DMS53 (cell line): ENCODE results near the gene C22orf23.
"Not testable (repeated sequence)": the region's sequence is repeated elsewhere in the genome, so short reads cannot be mapped to it uniquely, and the experiment has no call there.

Source experiments
- DNase-seq: peaks from one replicate; lab custom pipeline; 2025; lab: John Stamatoyannopoulos, UW

The C22orf23 gene

GRCh38 chr22:37982151-37982785, 28.9 kb upstream of the C22orf23 start:
- no peak for DNase-seq

- DNase-seq, result no peak
These were observed 28.0 kb upstream of the C22orf23 start for GRCh38 chr22:37981282-37982011.

- no peak for DNase-seq
These were observed 26.4 kb upstream of the C22orf23 start for GRCh38 chr22:37979782-37980181.

- DNase-seq, result no peak
These were observed 23.1 kb upstream of the C22orf23 start for GRCh38 chr22:37976547-37976946.

GRCh38 chr22:37976022-37976421, 22.6 kb upstream of the C22orf23 start:
- DNase-seq, result not testable (repeated sequence)

- DNase-seq, result no peak
These were observed 21.8 kb upstream of the C22orf23 start for GRCh38 chr22:37975153-37975552.

- no peak for DNase-seq
These were observed 20.1 kb upstream of the C22orf23 start for GRCh38 chr22:37973271-37974170.

- DNase-seq, result no peak
These were observed 19.1 kb upstream of the C22orf23 start for GRCh38 chr22:37972527-37972926.

- no peak for DNase-seq
These were observed 18.4 kb upstream of the C22orf23 start for GRCh38 chr22:37971475-37972434.

- no peak for DNase-seq
These were observed 17.5 kb upstream of the C22orf23 start for GRCh38 chr22:37970864-37971263.

GRCh38 chr22:37968452-37969251, 15.3 kb upstream of the C22orf23 start:
- no peak for DNase-seq

- no peak for DNase-seq
These were observed 14.4 kb upstream of the C22orf23 start for GRCh38 chr22:37967637-37968451.

- no peak for DNase-seq
These were observed 13.7 kb upstream of the C22orf23 start for GRCh38 chr22:37967147-37967546.

GRCh38 chr22:37965940-37966664, 12.7 kb upstream of the C22orf23 start:
- DNase-seq, result no peak

- no peak for DNase-seq
These were observed 7.7 kb upstream of the C22orf23 start for GRCh38 chr22:37961062-37961461.

- DNase-seq, result no peak
These were observed 5.9 kb upstream of the C22orf23 start for GRCh38 chr22:37959231-37959825.

GRCh38 chr22:37957232-37957631, 3.8 kb upstream of the C22orf23 start:
- DNase-seq, result no peak

- DNase-seq, result peak; percentile 42
These were observed 2.5 kb upstream of the C22orf23 start for GRCh38 chr22:37955825-37956397.
